Mucosa of rectum (tissue), 2 donors: Measurements from ENCODE around the gene KCNAB1.

Experiments
- H3K27ac ChIP-seq, 2 donors: one replicate each; pipeline ENCODE4 v1.7.0; 2013; ENCODE audit warnings: inconsistent platforms in 2 of 2, low read depth in 2 of 2, low read length in 2 of 2
- H3K27me3 ChIP-seq, 2 donors: one replicate each; pipeline ENCODE4 v1.7.0; 2013; ENCODE audit warnings: low read length in 2 of 2; ENCODE audit not compliant: control insufficient read depth in 2 of 2, insufficient read depth in 2 of 2
- H3K36me3 ChIP-seq, 2 donors: one replicate each; pipeline ENCODE4 v1.7.0; 2013; ENCODE audit warnings: low read length in 2 of 2; ENCODE audit not compliant: control insufficient read depth in 2 of 2, insufficient read depth in 2 of 2
- H3K4me1 ChIP-seq, 2 donors: one replicate each; pipeline ENCODE4 v1.7.0; 2013; ENCODE audit warnings: low read length in 2 of 2, mild to moderate bottlenecking in 1 of 2; ENCODE audit not compliant: control insufficient read depth in 2 of 2, insufficient read depth in 2 of 2
- H3K4me3 ChIP-seq, 2 donors: one replicate each; pipeline ENCODE4 v1.7.0; 2013; ENCODE audit warnings: low read length in 2 of 2
- H3K9ac ChIP-seq, 2 donors: one replicate each; pipeline ENCODE4 v1.7.0; 2013; ENCODE audit warnings: low read length in 2 of 2, low read depth in 1 of 2, mild to moderate bottlenecking in 1 of 2
- H3K9me3 ChIP-seq, 2 donors: one replicate each; pipeline ENCODE4 v1.7.0; 2013; ENCODE audit warnings: low read length in 2 of 2; ENCODE audit not compliant: control insufficient read depth in 2 of 2
- donor health status: healthy.
- donor health status: Normal muscosa, but diverticular disease.

Gene KCNAB1

DNA sequence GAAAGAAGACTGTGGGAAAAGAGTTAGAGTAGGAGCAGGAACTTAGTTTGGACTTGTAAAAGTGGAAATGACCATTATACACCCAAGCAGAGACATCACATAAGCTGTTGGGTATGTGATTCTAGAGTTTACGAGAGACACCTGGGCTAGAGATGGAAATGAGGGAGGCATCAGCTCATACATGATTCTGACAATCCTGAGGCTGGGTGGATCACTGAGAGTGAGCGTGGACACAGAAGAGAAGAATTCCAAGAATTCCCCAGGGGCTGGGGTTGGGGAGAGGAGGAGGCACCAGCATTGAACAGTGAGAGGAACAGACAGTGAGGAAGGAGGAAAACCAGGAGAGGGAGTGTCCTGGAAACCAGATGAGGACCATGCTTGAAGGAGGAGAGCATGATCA is 113.5 kb downstream of the KCNAB1 start:
- H3K4me1 ChIP-seq: no peaks in the 10 kb centered on the region
- H3K4me3 ChIP-seq: no peak overlapping the region
- H3K27me3 ChIP-seq: no peaks in the 10 kb centered on the region
- no peak overlapping the region for H3K9ac ChIP-seq
- H3K36me3 ChIP-seq: no peaks in the 10 kb centered on the region
- H3K9me3 ChIP-seq: no peaks in the 10 kb centered on the region
- no peak overlapping the region for H3K27ac ChIP-seq

DNA sequence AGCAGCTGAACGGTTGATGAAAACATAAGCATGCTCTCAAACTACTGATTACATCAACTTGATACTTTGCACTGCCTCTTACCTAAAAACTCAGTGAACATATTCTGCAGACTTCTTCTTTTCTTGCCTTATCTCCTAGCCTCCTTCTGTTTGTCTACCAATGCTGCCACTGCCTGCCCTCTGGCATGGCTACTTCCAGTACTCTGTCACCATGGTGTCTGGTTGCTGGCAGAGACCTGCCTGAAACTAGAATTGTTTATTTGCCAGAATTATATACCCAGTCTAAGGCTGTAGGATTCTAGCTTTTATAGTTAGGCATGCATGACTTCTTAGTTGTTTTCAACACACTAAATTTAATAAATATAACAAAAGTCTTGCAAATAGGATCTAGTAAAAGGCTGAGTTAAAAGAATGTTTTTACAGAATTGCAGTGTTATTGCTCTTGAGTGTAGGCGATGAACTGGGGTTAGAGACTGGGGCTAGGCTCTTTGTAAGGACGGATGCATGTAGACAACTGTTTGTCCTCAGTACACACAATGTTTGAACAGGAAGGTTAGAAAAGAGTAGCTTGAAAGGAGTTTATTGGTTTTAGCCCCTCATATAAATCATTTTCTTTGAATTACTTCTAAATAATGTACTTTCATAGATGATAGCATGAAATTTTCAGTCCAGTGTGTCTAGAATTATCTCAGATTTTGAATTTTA is 116.3 kb downstream of the KCNAB1 start:
- no peaks in the 10 kb centered on the region for H3K9me3 ChIP-seq
- no peak overlapping the region for H3K4me3 ChIP-seq
- no peaks in the 10 kb centered on the region for H3K36me3 ChIP-seq
- no peaks in the 10 kb centered on the region for H3K4me1 ChIP-seq
- H3K27ac ChIP-seq: no peak overlapping the region
- H3K9ac ChIP-seq: no peak overlapping the region
- no peaks in the 10 kb centered on the region for H3K27me3 ChIP-seq

DNA sequence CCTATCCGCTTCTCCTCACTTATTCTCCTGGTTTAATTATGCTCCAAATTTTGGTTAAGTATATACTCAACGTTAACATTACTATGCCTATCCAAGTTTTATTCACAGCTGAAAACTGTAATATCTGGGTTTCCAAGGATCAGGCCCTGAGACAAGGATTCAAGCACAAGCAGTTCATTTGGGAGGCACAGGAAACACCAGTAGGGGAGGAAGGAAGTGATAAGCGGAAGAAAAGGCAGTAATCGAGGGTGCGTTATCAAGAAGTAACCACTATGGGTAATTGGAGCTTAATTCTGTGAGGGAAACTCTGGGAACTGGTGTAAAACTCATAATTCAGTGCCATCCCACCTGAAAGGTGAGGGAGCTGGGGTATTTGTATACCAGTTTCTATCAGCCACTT is 120.3 kb downstream of the KCNAB1 start:
- Histone ChIP-seq H3K4me3 (no peak overlapping the region), H3K4me1 (no peaks in the 10 kb centered on the region), H3K9ac (no peak overlapping the region), H3K36me3 (no peaks in the 10 kb centered on the region), H3K27me3 (no peaks in the 10 kb centered on the region), H3K9me3 (no peaks in the 10 kb centered on the region), H3K27ac (no peak overlapping the region)

DNA sequence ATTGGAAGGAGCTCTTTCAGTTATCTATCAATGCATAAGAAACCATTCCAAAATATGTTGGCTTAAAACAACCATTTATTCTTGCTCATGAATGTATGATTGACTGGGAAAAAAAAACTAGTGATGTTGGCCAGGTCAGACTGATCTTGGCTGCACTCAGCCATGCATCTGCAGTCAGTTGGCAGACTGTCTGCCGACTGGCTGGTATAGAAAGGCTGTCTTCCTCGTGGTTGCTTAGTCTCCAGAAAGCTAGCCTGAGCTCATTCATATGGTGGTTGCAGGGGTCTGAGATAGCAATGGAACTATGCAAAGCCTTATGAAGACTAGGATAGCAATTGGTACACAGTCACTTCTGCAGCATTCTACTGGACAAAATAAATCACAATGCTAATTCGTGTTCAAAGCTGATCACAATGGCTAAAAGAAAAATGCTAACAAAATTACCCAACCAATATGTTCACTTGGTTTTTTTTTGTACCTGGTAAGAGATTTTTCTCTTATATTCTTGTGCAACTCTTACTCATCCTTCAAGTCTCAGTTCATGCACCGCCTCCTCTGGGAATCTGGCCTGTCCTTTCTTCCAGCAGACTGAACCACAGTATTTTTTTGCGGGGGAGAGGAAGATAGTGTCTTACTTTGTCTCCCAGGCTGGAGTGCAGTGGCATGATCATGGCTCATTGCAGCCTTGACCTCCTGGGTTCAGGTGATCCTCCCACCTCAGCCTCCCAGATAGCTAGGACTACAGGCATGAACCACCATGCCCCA is 126.8 kb downstream of the KCNAB1 start:
- Histone ChIP-seq H3K4me3 (no peak overlapping the region), H3K27ac (no peak overlapping the region), H3K4me1 (no peaks in the 10 kb centered on the region), H3K36me3 (no peaks in the 10 kb centered on the region), H3K9ac (no peak overlapping the region), H3K9me3 (no peaks in the 10 kb centered on the region), H3K27me3 (no peaks in the 10 kb centered on the region)

DNA sequence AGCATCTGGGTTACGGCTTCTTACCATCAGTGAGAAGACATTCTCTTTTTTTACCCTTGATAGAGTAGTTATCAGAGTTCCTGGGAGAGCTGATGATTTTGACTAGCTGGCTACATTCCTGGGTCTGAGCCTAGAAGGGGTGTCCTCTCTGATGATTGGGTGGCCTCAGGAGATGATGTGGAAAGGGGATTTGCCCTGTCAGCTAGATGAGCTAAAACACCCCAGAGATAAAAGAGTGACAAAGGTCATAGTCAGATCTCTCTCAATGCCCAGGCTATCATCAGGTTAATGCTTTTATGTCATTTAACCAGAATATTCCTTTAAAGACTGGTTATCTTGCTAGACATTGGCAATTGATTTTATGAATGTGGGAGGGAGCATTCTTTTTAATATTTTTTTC is 130.2 kb downstream of the KCNAB1 start:
- Histone ChIP-seq H3K27ac (no peak overlapping the region), H3K36me3 (no peaks in the 10 kb centered on the region), H3K9ac (no peak overlapping the region), H3K27me3 (no peaks in the 10 kb centered on the region), H3K4me3 (no peak overlapping the region), H3K4me1 (no peaks in the 10 kb centered on the region), H3K9me3 (no peaks in the 10 kb centered on the region)

DNA sequence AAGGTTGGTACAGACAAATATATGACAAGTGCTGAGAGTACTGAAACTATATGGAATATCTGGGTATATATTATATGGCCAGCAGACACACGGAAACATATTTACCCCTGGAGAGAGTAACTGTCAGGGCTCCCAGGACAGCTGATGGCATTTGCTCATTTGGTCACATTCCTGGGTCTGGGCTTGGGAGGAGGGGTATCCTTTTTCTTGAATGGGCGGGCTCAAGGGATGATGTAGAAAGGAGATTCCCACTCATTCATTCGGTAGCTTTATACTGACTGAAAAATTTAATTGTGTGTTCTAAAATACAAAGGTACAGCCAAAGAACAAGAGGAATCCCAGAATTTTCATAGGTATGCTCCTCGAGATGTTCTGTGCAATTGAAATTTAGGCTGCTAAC is 131.0 kb downstream of the KCNAB1 start:
- no peak overlapping the region for H3K9ac ChIP-seq
- H3K27ac ChIP-seq: no peak overlapping the region
- H3K36me3 ChIP-seq: no peaks in the 10 kb centered on the region

DNA sequence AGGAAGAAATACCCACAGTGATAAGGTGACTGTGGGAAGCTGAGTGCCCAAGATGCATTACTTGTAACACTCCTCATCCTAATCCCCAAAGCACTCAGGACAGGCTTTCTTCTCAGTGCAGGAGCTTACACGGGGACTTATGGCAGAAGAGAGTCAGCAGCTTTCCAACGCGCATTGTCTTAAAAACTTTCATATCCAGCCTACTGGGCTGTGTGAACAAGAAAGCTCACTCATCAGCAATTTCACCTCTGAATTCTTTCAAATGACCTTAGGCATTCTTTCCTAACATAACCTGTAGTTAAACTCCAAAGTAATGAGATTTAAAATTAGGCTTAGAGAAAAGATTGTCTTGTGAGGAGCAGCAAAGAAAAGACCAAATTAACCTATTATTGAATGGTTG is 132.3 kb downstream of the KCNAB1 start:
- H3K4me3 ChIP-seq: no peak overlapping the region
- no peak overlapping the region for H3K9ac ChIP-seq
- H3K9me3 ChIP-seq: no peaks in the 10 kb centered on the region
- no peaks in the 10 kb centered on the region for H3K4me1 ChIP-seq
- H3K27me3 ChIP-seq: no peaks in the 10 kb centered on the region
- H3K27ac ChIP-seq: no peak overlapping the region
- no peaks in the 10 kb centered on the region for H3K36me3 ChIP-seq

More for the DNA sequence above, 131.0 kb downstream of the KCNAB1 start:
- Histone ChIP-seq H3K27me3 (no peaks in the 10 kb centered on the region), H3K4me1 (no peaks in the 10 kb centered on the region), H3K9me3 (no peaks in the 10 kb centered on the region), H3K4me3 (no peak overlapping the region)

DNA sequence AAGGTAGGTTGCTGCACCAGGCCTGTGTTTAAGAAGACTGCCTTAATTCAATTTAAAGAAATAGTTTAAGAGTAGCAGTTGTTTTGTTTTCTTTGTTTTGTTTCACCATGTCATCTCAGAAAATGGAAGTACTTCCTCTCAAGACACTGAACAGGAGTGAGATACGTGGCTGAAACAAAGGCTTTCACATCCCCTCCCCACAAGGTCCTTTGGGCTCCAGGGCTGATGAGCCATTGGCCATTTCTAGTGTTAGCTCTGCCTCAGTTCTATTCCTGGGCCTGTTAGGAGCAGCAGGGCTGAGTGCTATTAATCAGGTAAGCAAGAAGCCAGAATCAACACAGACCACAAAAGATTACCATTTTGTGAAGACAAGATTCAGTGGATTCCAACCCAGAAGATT is 132.8 kb downstream of the KCNAB1 start:
- Histone ChIP-seq H3K9me3 (no peaks in the 10 kb centered on the region), H3K4me3 (no peak overlapping the region), H3K9ac (no peak overlapping the region), H3K36me3 (no peaks in the 10 kb centered on the region), H3K4me1 (no peaks in the 10 kb centered on the region), H3K27me3 (no peaks in the 10 kb centered on the region), H3K27ac (no peak overlapping the region)

DNA sequence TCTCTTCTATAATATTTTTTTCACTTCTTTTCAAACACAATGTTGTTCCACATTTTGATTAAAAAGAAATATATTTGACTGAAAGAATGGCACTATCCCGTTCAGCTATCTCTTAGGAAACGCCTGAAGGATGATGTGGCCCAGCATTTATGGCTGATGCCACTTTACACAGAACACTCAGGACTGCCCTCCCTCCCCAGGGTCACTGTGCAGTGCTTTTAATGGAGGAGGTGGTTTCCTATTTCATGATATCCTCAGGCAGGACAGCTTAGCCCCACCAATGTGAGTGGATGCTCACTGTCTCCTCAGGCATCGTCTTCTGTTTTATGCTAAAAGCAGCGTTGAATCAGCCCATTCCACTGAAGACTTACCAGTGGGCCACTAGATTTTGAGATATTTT is 135.9 kb downstream of the KCNAB1 start:
- H3K27ac ChIP-seq: no peak overlapping the region
- no peaks in the 10 kb centered on the region for H3K4me1 ChIP-seq
- no peaks in the 10 kb centered on the region for H3K27me3 ChIP-seq
- H3K9me3 ChIP-seq: no peaks in the 10 kb centered on the region
- H3K9ac ChIP-seq: no peak overlapping the region
- no peaks in the 10 kb centered on the region for H3K36me3 ChIP-seq
- no peak overlapping the region for H3K4me3 ChIP-seq

DNA sequence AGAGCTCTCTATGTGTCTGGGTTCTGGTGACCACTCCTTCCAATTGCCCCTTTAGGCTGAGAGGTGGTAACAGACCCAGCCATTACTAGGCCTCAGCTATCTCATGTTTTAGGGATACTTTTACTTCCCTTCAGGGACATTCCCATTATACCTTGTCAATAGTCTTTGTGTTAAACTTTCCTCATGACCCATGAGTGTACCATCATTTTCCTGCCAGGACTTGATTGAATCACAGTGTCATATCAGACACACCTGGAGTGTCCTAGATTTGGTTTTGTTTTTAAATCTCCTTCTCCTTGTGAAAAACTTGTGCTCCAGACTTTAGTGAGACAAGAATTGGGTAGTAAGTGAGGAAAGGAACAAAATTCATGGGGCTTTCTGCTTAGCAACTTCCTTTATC is 136.6 kb downstream of the KCNAB1 start:
- Histone ChIP-seq H3K4me1 (no peaks in the 10 kb centered on the region), H3K9me3 (no peaks in the 10 kb centered on the region), H3K27me3 (no peaks in the 10 kb centered on the region), H3K4me3 (no peak overlapping the region), H3K36me3 (no peaks in the 10 kb centered on the region), H3K9ac (no peak overlapping the region), H3K27ac (no peak overlapping the region)
